NCI-H345 treated with DMSO at 0.1 percent for 48 hours (cell line): ENCODE measurements around the gene DLX6.

Experiments
- DNase-seq: peaks from one replicate; lab custom pipeline; 2025; ENCODE audit not compliant: unreplicated experiment; lab: John Stamatoyannopoulos, UW

DLX6 gene

DNA sequence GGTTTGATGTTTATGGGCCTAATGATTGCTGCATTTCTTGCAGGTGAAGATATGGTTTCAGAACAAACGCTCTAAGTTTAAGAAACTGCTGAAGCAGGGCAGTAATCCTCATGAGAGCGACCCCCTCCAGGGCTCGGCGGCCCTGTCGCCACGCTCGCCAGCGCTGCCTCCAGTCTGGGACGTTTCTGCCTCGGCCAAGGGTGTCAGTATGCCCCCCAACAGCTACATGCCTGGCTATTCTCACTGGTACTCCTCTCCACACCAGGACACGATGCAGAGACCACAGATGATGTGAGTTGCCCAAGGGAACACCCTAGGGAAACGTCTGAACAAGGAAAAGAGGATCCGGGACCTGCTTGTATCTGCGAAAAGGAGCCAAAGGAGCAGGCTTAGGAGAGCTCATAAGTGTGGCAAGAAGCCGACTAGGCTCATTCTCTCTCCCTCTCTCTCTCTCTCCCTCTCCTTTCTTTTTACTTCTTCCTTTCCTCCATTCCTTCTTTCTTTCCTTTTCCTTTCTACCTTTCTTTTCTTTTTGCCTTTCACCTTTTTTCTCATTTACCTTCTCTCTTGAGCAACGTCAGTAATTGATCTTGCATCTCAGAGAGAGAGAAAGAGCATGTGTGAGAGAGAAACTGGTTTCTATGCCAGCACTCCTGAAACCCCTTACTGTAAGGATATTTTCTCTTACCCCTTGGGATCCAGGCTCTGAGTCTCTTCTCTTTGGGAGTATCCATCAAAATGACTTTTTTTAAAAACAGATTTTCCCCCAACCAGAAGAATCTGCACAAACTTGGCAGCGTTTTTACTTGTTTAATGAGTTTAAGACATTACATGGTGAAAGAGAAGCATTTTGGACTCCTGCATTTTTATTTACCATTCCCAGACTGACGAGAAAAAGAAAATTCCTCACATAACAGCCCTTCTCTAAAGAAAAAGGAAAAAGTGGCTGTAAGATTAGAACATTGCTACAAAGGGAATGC is 4.7 kb downstream of the DLX6 start:
- no peak for DNase-seq

DNA sequence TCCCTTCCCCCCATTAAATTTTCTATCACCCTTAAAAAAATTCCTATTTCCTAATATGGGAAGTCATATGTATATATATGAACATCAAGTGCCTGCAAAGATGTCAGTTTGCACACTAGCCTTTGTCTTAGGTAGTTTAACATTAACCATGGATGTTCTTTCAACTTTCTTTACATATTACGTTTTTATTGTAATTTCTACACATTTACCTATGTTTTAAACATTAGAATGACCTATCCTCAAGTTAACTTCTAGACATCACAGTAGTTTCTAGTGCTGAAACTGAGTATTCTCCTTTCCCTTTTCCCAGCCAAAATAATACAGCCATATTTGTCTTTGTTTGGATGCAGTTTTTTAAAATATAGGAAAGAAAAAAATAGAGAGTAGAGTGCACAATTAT is 5.8 kb downstream of the DLX6 start:
- DNase-seq, result no peak

DNA sequence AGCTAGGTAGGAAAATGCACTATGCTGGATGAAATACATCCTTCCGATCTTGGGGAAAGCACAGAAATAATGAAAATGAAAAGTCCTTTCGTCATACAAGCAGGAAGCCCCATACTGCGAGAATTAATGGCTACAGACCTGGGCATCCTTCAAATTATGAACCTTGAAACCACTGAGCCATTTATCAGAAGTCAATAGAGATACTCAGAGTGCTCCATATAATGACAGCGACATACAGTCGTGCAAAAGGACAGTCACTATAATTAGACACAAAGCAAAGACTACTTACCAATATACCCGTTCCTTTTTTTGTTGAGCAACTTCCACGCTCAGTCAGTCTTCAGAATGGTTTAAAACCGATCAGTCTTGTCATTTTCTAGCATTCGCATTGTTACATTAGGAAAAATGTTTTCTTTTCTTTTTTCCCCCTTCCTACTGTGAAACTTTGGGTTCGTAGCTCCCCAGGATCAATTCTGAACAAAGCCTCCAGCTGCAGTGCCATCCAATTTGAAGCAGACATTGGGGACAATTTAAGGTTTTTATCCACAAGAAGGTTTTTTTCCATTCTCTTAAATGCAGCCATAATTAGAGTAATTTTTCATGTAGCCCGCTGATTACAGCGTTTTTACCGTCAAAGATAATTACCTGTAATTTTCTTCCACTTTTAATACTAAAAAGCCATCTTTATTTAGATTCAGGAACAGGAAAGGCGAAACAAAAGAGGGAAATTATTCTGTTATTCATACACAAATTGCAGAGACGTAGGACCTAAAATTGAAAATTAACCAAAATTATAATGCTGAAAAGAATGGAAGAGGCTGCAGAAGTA is 6.4 kb downstream of the DLX6 start:
- no peak for DNase-seq

DNA sequence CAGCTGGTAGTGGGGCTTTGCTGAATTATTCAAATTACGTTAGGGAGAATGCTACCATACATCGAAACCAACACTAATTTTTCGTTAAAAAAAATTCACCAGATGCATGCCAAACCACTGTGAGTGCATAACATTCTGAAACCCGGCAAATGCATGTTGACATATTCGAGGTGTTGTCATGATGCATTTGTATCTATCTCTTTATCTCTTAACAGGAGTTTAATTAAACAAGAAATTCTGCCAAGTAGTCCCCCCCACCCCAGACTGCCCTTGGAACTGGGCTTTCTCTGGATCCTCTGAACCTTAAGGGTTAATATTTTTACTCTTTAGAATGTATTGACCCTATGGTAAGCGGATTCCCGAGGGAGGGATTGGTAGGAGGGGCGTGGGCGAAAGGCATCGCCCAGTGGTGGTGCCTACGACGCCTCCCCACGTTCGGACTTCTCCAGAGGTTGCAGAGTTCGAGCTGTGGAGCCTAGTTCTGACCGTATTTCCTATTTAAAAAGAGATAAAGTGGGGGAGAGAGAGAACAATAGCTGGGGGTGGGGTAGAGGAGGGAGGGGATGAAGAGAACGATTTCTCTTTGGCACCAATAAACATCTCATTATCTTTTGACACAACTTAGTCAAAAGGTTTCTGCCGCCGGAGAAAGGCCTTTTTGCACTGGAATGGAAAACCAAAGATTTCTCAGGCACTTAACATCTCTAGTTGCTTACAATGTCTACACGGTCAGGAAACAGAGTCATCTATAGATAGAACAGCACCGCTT is 7.2 kb downstream of the DLX6 start:
- DNase-seq, result no peak

DNA sequence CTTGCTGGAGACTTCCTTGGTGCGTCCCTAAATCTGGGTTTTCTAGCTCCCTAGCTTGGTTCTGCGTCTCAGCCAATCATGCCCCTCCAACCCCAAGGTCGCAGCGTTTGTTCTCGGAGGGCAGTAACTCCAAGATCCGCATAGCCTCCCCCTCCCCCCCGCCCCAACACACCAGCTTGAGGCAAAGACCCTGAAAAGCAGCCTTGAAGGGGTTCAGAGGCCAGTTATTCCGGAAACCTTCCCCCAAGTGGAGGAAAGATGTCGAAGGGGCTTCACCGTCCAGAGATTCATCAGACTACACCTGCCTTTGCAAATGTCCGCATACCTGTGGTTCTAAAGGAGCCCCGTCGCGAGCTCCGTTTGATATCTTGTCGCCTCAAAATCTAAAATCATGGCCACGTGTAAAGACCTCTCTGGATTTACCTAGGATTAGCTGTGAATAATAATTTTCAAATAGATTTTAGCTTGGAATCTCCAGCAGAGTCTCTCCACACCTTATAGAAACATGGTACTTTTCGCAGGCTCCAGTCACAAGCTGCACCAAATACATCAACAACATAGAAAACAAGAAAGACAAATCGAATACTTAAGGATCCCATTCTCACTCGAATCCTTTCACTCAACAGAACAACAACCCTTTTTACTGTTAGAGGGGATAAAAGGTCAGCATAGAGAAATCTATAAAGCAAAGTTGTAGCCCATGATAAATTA is 7.9 kb downstream of the DLX6 start:
- DNase-seq, result no peak

DNA sequence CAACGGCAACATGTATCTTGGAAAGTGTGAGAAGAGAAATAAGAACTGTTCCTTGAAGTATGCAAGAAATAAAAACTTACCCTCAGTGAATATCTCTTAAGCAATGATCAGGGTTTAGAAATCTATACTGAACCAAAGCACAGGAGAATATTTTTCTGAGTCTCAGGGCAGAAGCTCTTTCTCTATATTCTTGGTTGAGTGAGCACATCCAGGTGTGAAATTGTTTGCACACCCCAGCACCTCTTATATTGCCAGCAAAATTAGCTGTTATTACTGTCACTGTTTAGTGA is 8.4 kb downstream of the DLX6 start:
- no peak for DNase-seq

DNA sequence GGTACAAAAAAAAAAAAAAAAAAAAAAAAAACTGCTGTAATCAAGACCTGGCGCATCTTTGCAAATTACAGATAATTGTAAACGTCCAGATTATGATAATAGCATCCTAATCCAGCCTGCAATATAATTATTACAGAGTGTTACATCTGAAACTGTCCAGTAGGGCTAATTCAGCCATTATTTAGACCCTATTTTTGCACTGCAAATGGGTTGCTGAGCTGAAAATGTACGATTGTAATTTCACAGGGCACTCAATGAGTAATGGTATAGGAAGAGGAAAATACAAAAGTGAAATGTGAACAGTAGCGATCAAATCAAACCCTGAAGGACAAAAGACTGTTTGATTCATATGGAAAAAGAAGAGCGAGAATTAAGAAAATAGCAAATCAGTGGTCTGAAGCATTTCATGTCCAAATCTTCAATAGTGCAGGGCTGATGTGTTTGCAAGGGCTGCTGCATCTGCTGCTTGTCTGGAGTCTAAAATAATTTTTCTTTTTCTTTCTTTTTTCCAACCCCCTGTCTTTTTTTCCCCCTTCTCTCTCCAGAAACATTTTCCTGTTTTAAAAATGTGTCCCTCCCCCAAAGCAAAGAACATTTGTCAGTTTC is 8.9 kb downstream of the DLX6 start:
- DNase-seq, result no peak

DNA sequence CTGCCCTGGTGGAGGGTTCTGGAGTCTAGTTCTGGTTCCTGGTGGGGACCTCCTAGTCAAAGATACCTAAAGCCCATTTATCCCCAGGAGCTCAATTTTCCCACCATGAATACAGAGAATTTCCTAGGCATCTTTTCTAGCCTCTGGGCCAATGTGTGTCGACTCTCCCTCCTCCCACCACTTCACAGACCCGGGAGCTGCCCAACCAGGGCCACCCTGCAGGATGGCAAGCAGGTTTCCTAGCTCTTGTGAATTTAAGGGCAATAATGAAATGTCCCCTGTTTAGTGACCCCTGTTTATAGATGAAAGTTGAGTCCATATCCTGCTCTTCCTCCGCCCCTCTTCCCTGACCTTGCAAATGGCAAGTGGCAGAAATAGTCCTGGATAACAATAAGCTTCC is 9.9 kb downstream of the DLX6 start:
- DNase-seq, result no peak

DNA sequence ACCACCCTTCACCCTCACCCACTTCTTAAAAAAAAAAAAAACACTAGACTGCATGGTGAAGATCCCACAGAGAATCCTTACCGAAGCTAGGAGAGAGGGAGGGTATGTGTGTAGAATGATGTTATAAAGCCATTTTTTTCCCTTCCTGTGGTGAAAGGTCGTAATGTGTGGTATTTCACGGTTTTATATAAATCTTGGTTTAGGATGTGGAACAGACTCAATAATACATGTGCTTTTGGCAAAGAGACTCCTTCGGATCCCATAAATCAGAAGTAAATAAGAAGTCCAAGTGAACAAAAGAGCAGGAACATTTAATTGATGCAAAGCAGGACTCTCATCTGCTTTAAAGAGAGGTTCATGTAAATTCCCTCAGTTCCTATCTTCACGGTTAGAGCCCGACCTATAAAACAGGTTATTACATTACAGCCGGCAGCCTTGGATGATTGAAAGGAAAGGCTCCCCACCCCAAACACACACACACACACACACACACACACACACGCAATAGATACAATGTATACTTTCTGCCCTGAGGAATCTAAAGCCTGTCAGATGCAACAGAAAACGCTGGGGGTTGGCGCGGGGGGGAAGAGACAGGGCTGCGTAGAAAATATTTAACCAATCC is 10.5 kb downstream of the DLX6 start:
- no peak for DNase-seq

DNA sequence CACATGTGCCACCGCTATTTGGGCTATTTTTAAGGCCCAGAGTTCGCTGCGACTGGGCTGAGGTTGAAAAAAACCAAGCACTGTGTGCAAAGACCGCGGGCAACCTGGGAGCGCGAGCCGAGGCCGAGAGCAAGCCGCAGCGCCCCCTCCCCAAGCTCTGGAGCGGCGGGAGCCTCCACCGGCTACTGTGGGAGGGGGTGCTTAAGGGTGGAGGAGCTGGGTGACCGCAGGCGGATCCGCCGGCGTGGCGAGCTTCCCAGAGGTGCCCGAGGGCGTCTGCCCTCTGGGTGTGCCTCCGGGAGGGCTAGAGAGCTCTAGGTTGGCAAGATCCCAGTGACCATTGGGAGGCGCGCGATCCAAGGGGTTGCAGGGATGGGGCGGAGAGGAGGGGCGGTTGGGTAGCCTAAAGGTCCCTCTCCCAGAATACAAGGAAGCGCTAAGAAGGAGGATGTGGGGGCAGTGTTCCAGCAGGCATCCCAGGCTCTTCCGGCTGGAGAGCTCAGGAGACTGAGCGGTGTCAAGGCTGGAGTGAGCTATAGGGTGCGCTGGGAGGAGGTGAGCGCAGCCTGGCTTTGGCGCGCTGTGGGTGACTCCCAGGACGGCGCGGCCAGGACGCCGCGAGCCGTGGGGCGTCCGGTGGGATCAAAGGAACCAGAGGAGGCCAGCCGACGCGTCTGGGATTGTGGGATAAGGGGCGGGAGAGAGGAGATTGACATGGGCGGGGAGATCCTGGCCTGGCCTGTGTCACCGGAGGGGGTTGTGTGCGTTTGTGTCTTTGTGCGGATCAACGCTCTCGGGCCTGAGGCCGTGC is 11.2 kb downstream of the DLX6 start:
- peak; percentile 76 for DNase-seq

DNA sequence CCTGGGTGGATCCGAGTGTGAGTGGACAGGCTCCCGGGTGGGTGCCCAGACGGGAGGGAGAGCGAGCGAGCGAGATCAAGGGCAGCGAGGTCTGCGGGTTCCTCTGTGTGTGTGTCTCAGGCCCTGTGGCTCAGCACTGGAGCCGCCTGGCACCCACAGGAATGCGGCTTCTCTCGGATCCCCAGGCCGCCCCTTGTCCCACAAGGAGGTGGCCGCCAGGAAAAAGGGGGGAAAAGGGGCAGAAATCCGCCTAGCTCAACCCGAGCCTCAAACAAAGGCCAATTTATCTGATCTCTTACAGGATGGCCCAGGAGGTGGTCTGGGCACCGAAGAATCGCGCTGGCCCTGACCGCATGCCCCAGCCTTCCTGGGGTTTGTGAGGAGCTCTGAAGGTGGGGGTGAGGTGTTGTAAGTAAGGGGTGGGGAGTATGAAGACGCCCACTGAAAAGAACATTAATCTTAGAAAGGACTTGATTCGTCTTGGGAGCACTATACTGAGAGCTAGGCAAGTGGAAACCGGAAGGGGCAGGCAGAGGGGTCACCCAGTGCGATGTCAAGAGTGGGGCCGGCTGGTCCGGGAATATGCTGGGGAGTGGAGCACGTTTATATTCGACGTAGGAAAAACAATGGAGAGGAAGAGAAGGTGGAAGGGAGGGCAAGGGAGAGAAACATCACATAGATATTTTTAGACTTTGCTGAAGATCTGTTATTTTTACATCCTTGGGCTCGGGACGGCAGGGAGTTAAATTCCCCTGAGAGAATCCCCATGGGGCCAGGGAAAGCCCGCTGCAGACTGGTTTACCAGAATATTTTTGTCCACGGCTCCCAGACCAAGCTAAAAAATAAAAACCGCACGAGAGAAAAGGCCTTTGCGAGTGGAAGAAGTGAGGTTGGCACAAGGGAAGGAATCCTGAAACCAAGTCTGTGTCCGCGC is 12.1 kb downstream of the DLX6 start:
- no peak for DNase-seq

DNA sequence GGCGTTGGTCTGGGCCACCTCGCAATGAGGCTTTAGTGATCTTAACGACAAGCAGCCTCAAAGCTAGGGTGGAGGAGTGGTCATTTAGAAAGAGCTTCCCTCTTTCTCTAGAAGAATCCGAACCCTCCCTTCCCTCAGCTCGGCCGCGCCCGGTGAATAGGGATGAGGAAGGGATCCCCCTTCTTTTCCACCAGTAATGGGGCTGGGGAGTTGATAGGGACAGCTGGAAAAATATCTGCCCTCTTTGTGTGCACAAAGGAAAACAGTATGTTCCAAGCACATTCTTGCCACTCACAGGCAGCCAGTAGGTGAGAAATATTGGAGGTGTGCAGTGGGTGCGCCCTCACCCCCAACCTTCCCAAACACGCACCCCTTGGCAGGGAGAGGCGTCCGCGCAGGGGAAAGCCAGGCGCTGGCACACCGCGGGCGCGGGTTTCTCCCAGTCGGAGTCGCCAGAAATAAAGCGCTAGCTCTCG is 12.8 kb downstream of the DLX6 start:
- no peak for DNase-seq

DNA sequence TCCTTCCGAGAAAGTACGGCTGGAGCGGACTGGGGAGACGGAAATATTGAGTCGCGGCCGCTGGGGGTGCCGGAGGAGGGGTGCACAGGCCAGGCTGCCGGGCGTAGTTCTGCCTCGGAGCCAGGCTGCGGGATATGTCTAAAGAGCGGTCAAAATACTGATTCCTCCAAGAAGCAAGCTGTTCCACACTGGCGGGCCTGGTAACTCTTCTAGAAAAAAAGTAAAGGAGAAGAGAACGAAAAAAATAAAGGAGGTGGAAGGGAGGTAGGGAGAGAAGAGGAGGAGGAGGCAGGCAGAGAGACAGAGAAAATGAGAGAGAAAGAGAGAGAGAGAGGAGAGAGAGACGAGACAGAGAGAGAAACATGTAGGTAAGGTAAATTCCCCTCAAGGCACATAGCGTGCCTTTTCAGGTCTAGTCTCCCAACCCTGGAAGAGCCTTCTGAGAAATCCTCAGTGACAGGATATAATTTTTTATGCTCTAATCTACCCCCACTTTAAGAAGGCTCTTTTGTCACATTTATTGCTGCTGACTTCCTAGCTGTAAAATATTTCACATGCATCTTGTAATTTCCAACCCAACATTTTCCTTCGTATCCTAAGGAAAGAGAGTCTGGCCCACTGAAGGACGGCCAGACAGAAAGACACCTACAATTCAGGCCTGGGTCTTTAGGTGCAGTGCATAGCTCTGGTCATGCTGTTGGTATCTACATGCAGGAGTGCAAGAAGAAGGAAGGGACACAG is 13.6 kb downstream of the DLX6 start:
- DNase-seq, result no peak

DNA sequence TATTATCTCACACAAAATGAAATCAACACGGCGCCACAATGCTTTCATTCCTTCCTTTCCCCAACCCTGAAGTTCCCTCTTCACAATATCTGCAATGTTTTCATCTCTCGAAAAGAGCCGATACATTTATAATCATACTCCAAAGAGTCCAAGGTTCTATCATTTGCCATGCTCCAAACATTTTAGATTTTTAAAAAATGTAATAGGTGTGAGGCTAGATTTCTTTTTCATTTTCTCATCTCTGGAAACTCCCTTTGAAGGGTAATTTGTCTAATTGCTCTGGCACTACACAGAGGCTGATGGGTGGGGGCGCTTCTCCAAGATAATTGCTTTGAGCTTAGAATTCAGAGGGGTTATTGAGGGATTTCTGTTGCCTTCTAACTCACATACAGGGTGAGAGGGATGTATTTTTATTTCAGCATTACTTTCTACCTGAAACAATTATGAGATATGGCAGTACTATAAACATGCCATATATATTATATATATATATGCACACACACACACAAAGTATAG is 14.4 kb downstream of the DLX6 start:
- DNase-seq, result no peak

DNA sequence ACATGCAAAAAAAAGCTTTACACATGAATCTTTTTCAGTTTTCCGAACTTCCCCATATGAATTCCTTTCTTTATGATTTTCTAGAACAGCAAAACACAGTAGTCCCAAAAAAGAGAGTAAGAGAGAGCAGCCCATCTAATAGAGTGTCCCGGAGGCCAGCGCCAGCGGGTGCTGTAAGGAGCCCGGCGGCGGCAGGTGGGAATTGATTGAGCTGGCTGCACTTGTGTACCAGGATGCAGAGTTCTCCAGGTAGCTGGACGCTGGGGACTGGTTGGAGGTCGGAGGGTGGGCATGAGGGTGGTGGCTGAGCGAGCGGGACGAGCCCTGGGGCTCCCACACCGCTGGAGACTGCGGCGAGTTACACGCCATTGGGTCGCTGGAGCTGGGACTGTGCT is 15.2 kb downstream of the DLX6 start:
- DNase-seq, result no peak

DNA sequence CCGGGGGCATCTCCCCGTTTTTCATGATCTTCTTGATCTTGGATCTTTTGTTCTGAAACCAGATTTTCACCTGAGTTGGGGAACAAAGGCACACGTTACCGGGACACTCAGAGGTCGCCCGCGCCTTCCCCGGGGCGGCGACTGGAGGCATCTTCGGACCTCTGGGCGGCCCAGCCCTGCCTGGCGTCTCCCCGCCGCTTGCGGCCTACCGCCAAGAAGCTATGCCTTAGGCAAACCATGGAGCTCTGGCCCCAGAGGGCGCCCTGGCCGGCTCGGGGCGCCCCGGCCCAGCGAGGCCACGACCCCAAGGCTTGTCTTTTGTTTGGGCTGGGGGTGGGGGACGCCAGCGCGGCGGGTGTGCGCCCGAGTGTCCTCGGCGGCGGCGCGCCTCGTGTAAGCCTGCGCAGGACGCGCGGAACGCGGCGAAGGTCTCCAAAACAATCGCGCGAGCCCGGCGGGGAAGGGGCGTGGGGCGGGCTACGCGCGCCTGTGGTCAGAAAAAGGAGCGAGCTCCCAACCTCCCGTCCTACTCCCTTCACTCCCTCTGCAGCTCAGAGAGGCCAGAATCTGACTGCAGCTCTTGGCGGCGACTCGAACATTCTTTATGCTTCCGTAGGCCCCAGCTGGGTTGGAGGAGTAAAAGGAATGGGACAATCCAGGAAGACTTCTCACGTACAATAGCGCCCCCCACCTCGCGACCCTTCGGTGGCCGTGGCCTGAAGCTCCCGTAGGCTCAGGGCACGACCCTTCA is 15.8 kb downstream of the DLX6 start:
- no peak for DNase-seq
